GM18951 (cell line): ENCODE data around the gene PRKCB.

Source experiments
- POLR2A ChIP-seq: IDR thresholded peaks from 4 replicates; pipeline ENCODE4 v1.6.1; 2011; ENCODE audit warnings: mild to moderate bottlenecking; ENCODE audit not compliant: insufficient read length, insufficient read depth; ENCODE audit errors: extremely low read depth
- in situ Hi-C: fragments of 300-500 bp; cut with MboI; formaldehyde crosslinking; loops from one replicate; pipeline ENCODE4 v1.12.0; 2022; ENCODE audit warnings: low sequenced_read_pairs, mixed read lengths, inconsistent platforms; ENCODE audit not compliant: unreplicated experiment

The PRKCB gene

GRCh38 chr16:23863511-23864422 is 28.0 kb downstream of the PRKCB start:
- in situ Hi-C loops = no loop called here
- TF ChIP-seq POLR2A = peak; percentile 28

- no peak for TF ChIP-seq POLR2A
- in situ Hi-C loops = no loop called here
These were observed 30.1 kb downstream of the PRKCB start for GRCh38 chr16:23865853-23866252.

DNA sequence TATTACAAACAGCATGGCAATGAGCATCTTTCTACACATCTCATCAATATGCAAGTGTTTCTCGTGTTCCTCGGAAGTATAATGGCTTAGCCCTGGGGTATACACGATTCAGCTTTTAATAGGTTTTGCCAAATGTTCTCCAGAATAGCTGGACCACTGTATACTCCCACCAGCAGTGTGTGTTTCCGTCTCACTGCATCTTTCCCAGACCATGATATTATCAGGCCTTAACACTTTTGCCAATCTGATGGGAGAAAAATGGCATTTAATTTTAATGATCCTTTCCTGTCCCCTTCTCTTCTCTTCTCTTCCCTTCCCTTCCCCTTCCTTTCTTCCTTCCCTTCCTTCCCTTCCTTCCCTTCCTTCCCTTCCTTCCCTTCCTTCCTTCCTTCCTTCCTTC is 30.8 kb downstream of the PRKCB start:
- TF ChIP-seq POLR2A = no peak
- in situ Hi-C loops = no loop called here

DNA sequence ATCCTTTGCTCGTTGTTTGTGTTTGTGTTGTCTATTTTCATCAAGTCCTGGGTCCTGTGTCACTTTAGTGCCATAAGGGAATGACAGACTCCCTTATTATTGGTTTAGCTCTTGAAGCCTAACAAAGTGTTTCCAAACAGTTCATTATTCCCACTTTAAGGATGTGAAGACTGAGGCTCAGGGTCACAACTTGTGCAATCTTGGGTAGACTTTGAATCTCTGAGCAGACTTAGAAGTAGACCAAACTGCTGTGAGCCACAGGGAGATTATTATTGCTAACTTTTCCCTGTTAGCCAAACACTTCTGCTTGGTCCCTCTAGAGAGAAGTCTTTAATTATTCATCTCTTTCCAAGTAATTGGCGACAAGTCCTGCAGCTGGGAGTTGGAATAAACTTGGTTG is 31.8 kb downstream of the PRKCB start:
- in situ Hi-C loops = no loop called here
- TF ChIP-seq POLR2A = no peak

DNA sequence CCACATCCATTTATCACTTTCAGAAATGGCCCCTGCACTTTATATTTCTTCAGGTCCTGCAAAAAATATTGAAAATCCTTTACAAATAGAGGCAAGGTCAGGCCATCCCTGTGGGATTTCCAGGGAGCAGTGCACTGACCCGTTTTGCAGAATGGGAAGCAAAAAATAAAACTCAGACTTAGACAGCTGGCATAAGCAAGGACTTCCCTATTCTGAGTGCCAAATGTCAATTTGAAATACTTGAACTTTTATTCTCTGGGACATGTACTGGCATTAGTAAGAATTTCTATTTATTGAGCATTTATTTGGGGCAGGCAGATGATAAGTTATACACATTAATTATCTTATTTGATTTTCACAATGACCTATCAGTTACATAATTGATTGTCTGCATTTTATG is 32.4 kb downstream of the PRKCB start:
- TF ChIP-seq POLR2A = no peak
- in situ Hi-C loops = no loop called here

GRCh38 chr16:23869052-23869451 is 33.3 kb downstream of the PRKCB start:
- TF ChIP-seq POLR2A = no peak
- in situ Hi-C loops = no loop called here

DNA sequence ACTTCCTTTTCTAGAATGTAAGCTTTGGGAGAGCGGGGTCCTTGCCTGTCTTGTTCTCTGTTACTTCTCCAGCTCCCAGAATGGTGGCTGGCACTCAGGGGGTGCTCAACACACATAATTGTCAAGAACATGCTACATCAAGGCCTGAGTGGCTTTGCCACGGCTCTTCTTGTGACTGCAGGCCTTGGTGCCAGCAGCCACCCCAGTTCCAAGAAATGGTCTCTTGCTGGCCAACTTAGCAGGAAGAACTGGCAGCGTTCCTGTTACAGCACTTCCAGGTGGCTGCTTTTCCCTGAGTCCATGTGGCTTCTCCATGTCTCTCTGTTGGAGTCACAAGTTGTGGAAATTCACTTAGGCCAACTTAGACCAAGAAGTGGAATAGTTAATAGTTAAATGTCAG is 36.1 kb downstream of the PRKCB start:
- no peak for TF ChIP-seq POLR2A
- in situ Hi-C loops = no loop called here

- in situ Hi-C loops = no loop called here
- no peak for TF ChIP-seq POLR2A
These were observed 39.0 kb downstream of the PRKCB start for GRCh38 chr16:23874613-23875294.

DNA sequence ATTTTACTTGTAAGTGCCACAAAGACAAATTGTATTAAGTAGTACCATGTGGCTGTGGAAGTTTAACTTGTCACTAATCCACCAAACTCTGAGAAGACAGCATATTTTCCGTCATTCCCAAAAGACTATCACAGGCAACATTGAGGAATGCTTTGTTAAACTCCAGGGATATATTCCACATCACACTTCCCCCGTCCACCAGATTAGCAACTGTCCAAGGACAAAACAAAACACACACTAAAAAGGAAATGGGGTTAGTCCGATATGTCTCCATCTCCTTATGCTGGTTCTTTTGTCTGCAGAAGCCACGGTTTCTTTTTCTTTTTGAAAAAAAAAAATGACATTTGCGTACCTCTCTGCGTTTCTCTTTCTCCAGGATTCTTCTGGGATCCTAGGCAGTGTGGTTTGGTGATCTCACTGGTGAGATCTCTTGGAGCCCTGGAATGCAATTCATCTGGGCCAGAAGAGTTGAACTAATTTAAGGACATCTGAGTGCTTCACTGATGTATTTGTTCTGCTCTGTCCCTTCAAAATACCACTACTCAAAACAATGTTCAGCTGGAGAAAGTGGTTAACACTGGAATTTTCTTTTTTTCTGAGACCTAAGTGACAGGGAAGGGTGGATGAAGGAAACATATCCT is 40.6 kb downstream of the PRKCB start:
- no peak for TF ChIP-seq POLR2A
- in situ Hi-C loops = no loop called here

GRCh38 chr16:23877107-23878070 is 41.6 kb downstream of the PRKCB start:
- in situ Hi-C loops = no loop called here
- no peak for TF ChIP-seq POLR2A

GRCh38 chr16:23879735-23880373 is 44.1 kb downstream of the PRKCB start:
- in situ Hi-C loops = no loop called here
- TF ChIP-seq POLR2A = no peak

DNA sequence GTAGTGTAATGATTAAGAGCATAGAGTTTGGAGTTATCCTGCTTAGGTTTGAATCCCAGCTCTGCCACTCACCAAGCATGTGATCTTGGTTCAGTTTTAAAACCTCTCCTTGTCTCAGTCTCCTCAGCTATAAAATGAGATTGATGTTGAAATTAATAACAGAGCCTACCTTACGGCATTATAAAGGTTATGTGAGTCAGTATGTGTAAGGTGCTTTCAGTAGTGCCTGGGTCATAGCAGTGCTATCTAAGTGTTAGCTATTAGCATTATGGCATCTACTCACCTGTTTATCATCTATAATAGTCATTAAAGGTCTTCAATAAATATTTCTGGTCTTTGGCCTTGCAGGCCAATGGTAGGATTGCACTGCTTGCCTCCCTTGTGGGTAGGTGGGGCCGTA is 53.4 kb downstream of the PRKCB start:
- no peak for TF ChIP-seq POLR2A
- in situ Hi-C loops = no loop called here
